Heart left ventricle (tissue), 16 donors: Measurements from ENCODE around the gene CCDC88B. TPM values are rescaled to one million over a fixed set of nuclear protein-coding genes. Genes with fewer than 3 reads are reported as not detected.

Experiments used
- ATAC-seq, 4 donors: fragments of 200-7000 bp; cut with Tn5 transposase; one replicate each; pipeline ENCODE4 v1.9.1; 2020 to 2022; ENCODE audit warnings: moderate library complexity in 4 of 4, mild to moderate bottlenecking in 3 of 4, moderate number of reproducible peaks in 1 of 4
- DNase-seq, 5 donors: peaks; one replicate each; pipeline ENCODE4 v3.0.0-alpha.2; 2020
- H3K27ac ChIP-seq, 12 donors: fragments of 200-600 bp; sonication (generic) in 4 of 12; one replicate each; pipeline versions ENCODE4 v1.5.0 to v1.8.0; 2016 to 2022; ENCODE audit warnings: mild to moderate bottlenecking in 2 of 12
- H3K27me3 ChIP-seq, 9 donors: fragments of 200-600 bp; sonication (generic) in 2 of 9; one replicate each; pipeline versions ENCODE4 v1.5.1 to v1.8.0; 2016 to 2022; ENCODE audit warnings: mild to moderate bottlenecking in 3 of 9
- H3K36me3 ChIP-seq, 9 donors: fragments of 200-600 bp; sonication (generic) in 2 of 9; one replicate each; pipeline versions ENCODE4 v1.5.0 to v1.8.0; 2018 to 2022; ENCODE audit warnings: mild to moderate bottlenecking in 2 of 9
- H3K4me1 ChIP-seq, 12 donors: fragments of 200-600 bp; sonication (generic) in 4 of 12; one replicate each; pipeline versions ENCODE4 v1.5.0 to v1.8.0; 2016 to 2022; ENCODE audit warnings: mild to moderate bottlenecking in 3 of 12
- H3K4me3 ChIP-seq, 12 donors: fragments of 200-600 bp; sonication (generic) in 4 of 12; one replicate each; pipeline versions ENCODE4 v1.5.0 to v1.8.0; 2017 to 2022; ENCODE audit warnings: mild to moderate bottlenecking in 9 of 12, moderate library complexity in 4 of 12
- H3K9me3 ChIP-seq, 12 donors: fragments of 200-600 bp; sonication (generic) in 4 of 12; one replicate each; pipeline versions ENCODE4 v1.5.0 to v1.8.0; 2016 to 2022; ENCODE audit warnings: mild to moderate bottlenecking in 1 of 12
- CTCF ChIP-seq, 12 donors: fragments of 200-600 bp; sonication (generic) in 4 of 12; IDR thresholded peaks; one replicate each; pipeline versions ENCODE4 v1.5.0 to v1.8.0; 2018 to 2022; ENCODE audit warnings: antibody characterized with exemption in 12 of 12, mild to moderate bottlenecking in 5 of 12
- POLR2A ChIP-seq, 2 donors: fragments of 450-650 bp; IDR thresholded peaks; one replicate each; pipeline ENCODE4 v1.6.1; 2017; ENCODE audit warnings: antibody characterized with exemption in 2 of 2, mild to moderate bottlenecking in 2 of 2, moderate library complexity in 2 of 2
- WGBS, 4 donors: extraction: QIAGEN DNeasy Blood & Tissue Kit in 2 of 4; methylation state at CpG; one replicate each; pipeline versions ENCODE4 v1.1.5 to v1.1.7; 2013 to 2018; 5-methylcytosine and 5-hydroxymethylcytosine counted together
- intact Hi-C, 10 donors: fragments of 100-400 bp; cut with DNase I; formaldehyde crosslinking; loops; one replicate each; pipeline versions ENCODE4 v1.11.1 to v1.14.2; 2022
- polyA plus RNA-seq, 2 donors: library from polyadenylated mRNA; stranded (reverse); fragments of 200-250 nt; gene quantifications; one replicate each; pipeline ENCODE4 v1.2.3, GENCODE V29; 2013
- total RNA-seq, 9 donors: library from RNA; depleted of rRNA in 2 of 9; stranded (reverse); fragments of >200 nt in 2 of 9; fragmentation: NEBNext Ultra II Directional in 3 of 9; extraction: Animal tissue kit (Norgen Biotek cat#: 25700) in 3 of 9; gene quantifications; one replicate each; pipeline versions ENCODE4 v1.1.0 to v1.2.4, GENCODE V29; 2016 to 2023
- donor health status: ischemic (EF 13 %, LVEDD 7.1; RV severe dilation, severe dysfunction).
- donor health status: healthy with polysubstance abuse.
- donor health status: DM: no; HTN: yes; CAD: no.
- donor health status: DM: no; HTN: no; CAD: no.
- donor health status: ischemic (EF 25% LVEDD 6.9; RV normal size, moderate dysfunction).
- donor health status: ischemic (EF 25% LVEDD 5.7; RV mildly dilated, moderate dysfunction).
- donor health status: healthy.
- donor health status: DM: yes; HTN: yes; CAD: no.
- donor health status: ischemic (EF 35%, LVEDD 5.7; RV mildly dilated, moderate dysfunction).
- donor health status: nonischemic (EF 11% LVEDD 7.7; RV severe dilation, severe dysfunction).
- donor health status: DM: yes; HTN: yes; CAD: no.
- donor health status: PGD.
- donor health status: ischemic (EF 29% LVEDD 5.4; RV normal size, mild dysfunction).
- donor health status: nonischemic (EF 23%, LVEDD 6.1; RV moderate dilation, normal function).

Gene CCDC88B
- total and polyA plus RNA-seq, 11 donors, result 4.1 to 24.0 (median 8.1) TPM

- ATAC-seq (peak in 3 of 4 donors; percentile 36 to 74 (median 49)), DNase-seq (no peak)
- H3K27ac ChIP-seq, result no peak overlapping the region
- intact Hi-C loops, result no loop called here
- H3K36me3 ChIP-seq, result peaks cover 0 to 38% (median 28%) of the 10 kb centered on the region in 9 donors
- TF ChIP-seq POLR2A (IDR thresholded peaks at IDR 0.05), result no peak
- no peak for TF ChIP-seq CTCF (IDR thresholded peaks at IDR 0.05)
- 64 to 71% (median 66%) methylated on average over 15 to 18 of the region's 18 CpGs for WGBS, 4 donors
- no peaks in the 10 kb centered on the region for H3K27me3 ChIP-seq
- no peaks in the 10 kb centered on the region for H3K9me3 ChIP-seq
- no peak overlapping the region for H3K4me3 ChIP-seq
- H3K4me1 ChIP-seq, result peaks cover 0 to 5% (median 0%) of the 10 kb centered on the region in 12 donors
Observed at GRCh38 chr11:64372802-64373597, 33.0 kb downstream of the CCDC88B start.

GRCh38 chr11:64373598-64373974 is 33.6 kb downstream of the CCDC88B start:
- ATAC-seq, result no peak
- Histone ChIP-seq H3K4me1 (peaks cover 0 to 11% (median 3%) of the 10 kb centered on the region in 12 donors), H3K27ac (no peak overlapping the region), H3K36me3 (peaks cover 0 to 32% (median 24%) of the 10 kb centered on the region in 9 donors), H3K27me3 (no peaks in the 10 kb centered on the region), H3K4me3 (no peak overlapping the region), H3K9me3 (no peaks in the 10 kb centered on the region)
- TF ChIP-seq POLR2A (IDR thresholded peaks at IDR 0.05), result no peak
- no peak for TF ChIP-seq CTCF (IDR thresholded peaks at IDR 0.05)
- no peak for DNase-seq
- 79 to 85% (median 83%) methylated on average over 5 of the region's 5 CpGs for WGBS, 4 donors
- intact Hi-C loops, result no loop called here

GRCh38 chr11:64376071-64376470 is 36.1 kb downstream of the CCDC88B start:
- intact Hi-C loops, result no loop called here
- H3K9me3 ChIP-seq, result no peaks in the 10 kb centered on the region
- H3K36me3 ChIP-seq, result peaks cover 0 to 9% (median 5%) of the 10 kb centered on the region in 9 donors
- no peaks in the 10 kb centered on the region for H3K27me3 ChIP-seq
- no peak overlapping the region for H3K27ac ChIP-seq
- H3K4me3 ChIP-seq, result no peak overlapping the region
- TF ChIP-seq CTCF (IDR thresholded peaks at IDR 0.05) (no peak), POLR2A (IDR thresholded peaks at IDR 0.05) (no peak)
- WGBS, 4 donors, result 91 to 96% (median 94%) methylated on average over 7 of the region's 7 CpGs
- ATAC-seq (no peak), DNase-seq (peak in 1 of 5 donors; percentile 17)
- peaks cover 0 to 16% (median 6%) of the 10 kb centered on the region in 12 donors for H3K4me1 ChIP-seq

- TF ChIP-seq POLR2A (IDR thresholded peaks at IDR 0.05) (no peak), CTCF (IDR thresholded peaks at IDR 0.05) (no peak)
- Histone ChIP-seq H3K27me3 (no peaks in the 10 kb centered on the region), H3K27ac (no peak overlapping the region), H3K36me3 (no peaks in the 10 kb centered on the region), H3K9me3 (no peaks in the 10 kb centered on the region), H3K4me3 (no peak overlapping the region), H3K4me1 (peaks cover 0 to 11% (median 5%) of the 10 kb centered on the region in 12 donors)
- intact Hi-C loops, result no loop called here
- ATAC-seq (peak in 3 of 4 donors; percentile 30 to 71 (median 53)), DNase-seq (peak in 1 of 5 donors; percentile 40)
- 32 to 45% (median 39%) methylated on average over 14 of the region's 14 CpGs for WGBS, 4 donors
Observed at GRCh38 chr11:64378335-64378880, 38.4 kb downstream of the CCDC88B start.
